Hepatocyte (in vitro differentiated cells): ENCODE measurements around the gene CCAR1. TPM values are rescaled to one million over a fixed set of nuclear protein-coding genes. Genes with fewer than 3 reads are reported as not detected.

Source experiments
- DNase-seq: peaks from one replicate; pipeline ENCODE4 v3.0.0-alpha.2; 2016; ENCODE audit warnings: low spot score
- H2AFZ ChIP-seq: fragments of 200-600 bp; sonication (generic); 2 replicates; pipeline ENCODE4 v1.6.0; 2016; ENCODE audit warnings: antibody characterized with exemption, mild to moderate bottlenecking
- H3K27ac ChIP-seq: fragments of 200-600 bp; sonication (generic); 2 replicates; pipeline ENCODE4 v1.5.1; 2016; ENCODE audit warnings: mild to moderate bottlenecking
- H3K27me3 ChIP-seq: fragments of 200-600 bp; sonication (generic); 2 replicates; pipeline ENCODE4 v1.6.1; 2016
- H3K36me3 ChIP-seq: fragments of 200-600 bp; sonication (generic); replicated peaks from 2 replicates; pipeline ENCODE4 v1.5.1; 2016; ENCODE audit warnings: low read depth; ENCODE audit not compliant: insufficient read depth
- H3K4me1 ChIP-seq: fragments of 200-600 bp; sonication (generic); 2 replicates; pipeline ENCODE4 v1.5.1; 2016; ENCODE audit warnings: mild to moderate bottlenecking, moderate library complexity; ENCODE audit not compliant: insufficient read depth
- H3K4me2 ChIP-seq: fragments of 200-600 bp; sonication (generic); 2 replicates; pipeline ENCODE4 v1.6.0; 2016
- H3K4me3 ChIP-seq: fragments of 200-600 bp; sonication (generic); 2 replicates; pipeline ENCODE4 v1.5.1; 2016; ENCODE audit warnings: mild to moderate bottlenecking
- H3K79me2 ChIP-seq: fragments of 200-600 bp; sonication (generic); 2 replicates; pipeline ENCODE4 v1.6.0; 2017; ENCODE audit warnings: mild to moderate bottlenecking
- H3K9me2 ChIP-seq: fragments of 200-600 bp; sonication (generic); replicated peaks from 2 replicates; pipeline ENCODE4 v1.6.0; 2017; ENCODE audit warnings: mild to moderate bottlenecking; ENCODE audit not compliant: insufficient read depth
- H3K9me3 ChIP-seq: fragments of 200-600 bp; sonication (generic); 2 replicates; pipeline ENCODE4 v1.5.1; 2016; ENCODE audit warnings: low read depth, mild to moderate bottlenecking
- H4K20me1 ChIP-seq: fragments of 200-600 bp; sonication (generic); 2 replicates; pipeline ENCODE4 v1.6.0; 2016; ENCODE audit warnings: mild to moderate bottlenecking; ENCODE audit not compliant: insufficient read depth, poor library complexity, severe bottlenecking
- EZH2 ChIP-seq: fragments of 200-600 bp; sonication (generic); IDR thresholded peaks from 2 replicates; pipeline ENCODE4 v1.6.1; 2016; ENCODE audit warnings: antibody characterized with exemption, mild to moderate bottlenecking, borderline replicate concordance
- EZH2phosphoT487 ChIP-seq: fragments of 200-600 bp; sonication (generic); IDR thresholded peaks from one replicate; pipeline ENCODE4 v1.6.1; 2018; ENCODE audit warnings: antibody characterized with exemption, mild to moderate bottlenecking, low read depth, moderate library complexity; ENCODE audit not compliant: unreplicated experiment, severe bottlenecking
- WGBS: methylation state at CpG from one replicate; pipeline ENCODE4 v1.1.6; 2016; ENCODE audit warnings: low lambda C conversion rate; ENCODE audit errors: missing lambda C conversion rate; 5-methylcytosine and 5-hydroxymethylcytosine counted together
- polyA plus RNA-seq: library from polyadenylated mRNA; unstranded; fragments of >200 nt; fragmentation: Nextera tagmentation; extraction: Ambion mirVana; gene quantifications from 2 replicates; pipeline ENCODE4 v1.2.1, GENCODE V29; 2016
- total RNA-seq: library from RNA; depleted of rRNA; stranded (reverse); fragments of >200 nt; gene quantifications from 2 replicates; pipeline ENCODE4 v1.2.3, GENCODE V29; 2014
- TF ChIP-seq, protein P1 (sequence below): fragments of 200-600 bp; sonication (generic); IDR thresholded peaks from 2 replicates; pipeline ENCODE4 v1.5.1; 2016; ENCODE audit warnings: antibody characterized with exemption, mild to moderate bottlenecking; ENCODE audit not compliant: poor library complexity

The CCAR1 gene
- total and polyA plus RNA-seq, 2 experiments from 2014 or later = 51.3 to 58.9 TPM

DNA sequence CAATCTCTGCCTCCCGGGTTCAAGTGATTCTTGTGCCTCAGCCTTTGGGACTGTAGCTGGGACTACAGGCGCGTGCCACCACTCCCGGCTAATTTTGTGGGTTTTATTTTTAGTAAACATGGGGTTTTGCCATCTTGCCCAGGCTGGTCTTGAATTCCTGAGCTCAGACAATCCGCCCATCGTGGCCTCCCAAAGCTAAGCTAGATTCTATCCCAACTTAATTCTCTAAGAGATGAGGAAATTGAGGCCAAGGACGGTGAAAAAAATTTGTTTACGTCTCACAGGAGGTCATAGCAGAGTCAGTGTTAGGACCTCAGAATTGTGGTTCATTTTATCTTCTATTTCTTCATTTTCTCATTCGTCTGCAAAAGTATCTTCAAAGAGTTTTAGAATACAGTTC, 6.1 kb downstream of the CCAR1 start:
- WGBS = 92% methylated on average over 9 of the region's 9 CpGs
- peaks cover 13% of the 10 kb centered on the region for H4K20me1 ChIP-seq
- no peak overlapping the region for H3K4me2 ChIP-seq
- H3K27me3 ChIP-seq = no peaks in the 10 kb centered on the region
- H3K9me3 ChIP-seq = no peaks in the 10 kb centered on the region
- H3K4me3 ChIP-seq = no peak overlapping the region
- TF ChIP-seq EZH2 (no peak), EZH2phosphoT487 (no peak)
- TF ChIP-seq, protein P1, sequence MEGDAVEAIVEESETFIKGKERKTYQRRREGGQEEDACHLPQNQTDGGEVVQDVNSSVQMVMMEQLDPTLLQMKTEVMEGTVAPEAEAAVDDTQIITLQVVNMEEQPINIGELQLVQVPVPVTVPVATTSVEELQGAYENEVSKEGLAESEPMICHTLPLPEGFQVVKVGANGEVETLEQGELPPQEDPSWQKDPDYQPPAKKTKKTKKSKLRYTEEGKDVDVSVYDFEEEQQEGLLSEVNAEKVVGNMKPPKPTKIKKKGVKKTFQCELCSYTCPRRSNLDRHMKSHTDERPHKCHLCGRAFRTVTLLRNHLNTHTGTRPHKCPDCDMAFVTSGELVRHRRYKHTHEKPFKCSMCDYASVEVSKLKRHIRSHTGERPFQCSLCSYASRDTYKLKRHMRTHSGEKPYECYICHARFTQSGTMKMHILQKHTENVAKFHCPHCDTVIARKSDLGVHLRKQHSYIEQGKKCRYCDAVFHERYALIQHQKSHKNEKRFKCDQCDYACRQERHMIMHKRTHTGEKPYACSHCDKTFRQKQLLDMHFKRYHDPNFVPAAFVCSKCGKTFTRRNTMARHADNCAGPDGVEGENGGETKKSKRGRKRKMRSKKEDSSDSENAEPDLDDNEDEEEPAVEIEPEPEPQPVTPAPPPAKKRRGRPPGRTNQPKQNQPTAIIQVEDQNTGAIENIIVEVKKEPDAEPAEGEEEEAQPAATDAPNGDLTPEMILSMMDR = no peak
- no peak for DNase-seq
- H3K9me2 ChIP-seq = no peaks in the 10 kb centered on the region
- H3K79me2 ChIP-seq = peaks cover 96% of the 10 kb centered on the region
- H3K36me3 ChIP-seq = no peaks in the 10 kb centered on the region
- no peak overlapping the region for H2AFZ ChIP-seq
- peaks cover 9% of the 10 kb centered on the region for H3K4me1 ChIP-seq
- no peak overlapping the region for H3K27ac ChIP-seq

DNA sequence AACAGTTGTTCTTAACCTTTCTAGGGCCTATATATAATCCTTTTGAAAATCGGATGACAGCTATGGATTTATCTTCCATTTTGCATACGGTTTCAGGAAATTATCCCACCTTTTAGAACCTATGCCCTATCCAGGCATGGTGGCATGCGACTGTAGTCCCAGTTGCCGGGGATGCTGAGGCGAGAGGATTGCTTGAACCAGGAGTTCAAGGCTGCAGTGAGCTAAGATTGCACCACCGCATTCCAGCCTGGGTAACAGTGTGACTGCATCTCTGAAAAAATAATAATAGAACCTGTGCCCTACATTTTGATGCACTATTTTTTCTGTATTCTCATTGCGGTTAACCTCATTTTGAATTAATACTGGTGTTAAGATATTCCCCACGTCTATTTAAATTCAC, 11.6 kb downstream of the CCAR1 start:
- Histone ChIP-seq H3K4me3 (no peak overlapping the region), H4K20me1 (peaks cover 13% of the 10 kb centered on the region), H3K27ac (no peak overlapping the region), H3K9me3 (no peaks in the 10 kb centered on the region), H3K79me2 (peaks cover 80% of the 10 kb centered on the region), H3K9me2 (no peaks in the 10 kb centered on the region), H3K4me2 (no peak overlapping the region), H3K4me1 (no peaks in the 10 kb centered on the region), H3K27me3 (no peaks in the 10 kb centered on the region), H3K36me3 (no peaks in the 10 kb centered on the region), H2AFZ (no peak overlapping the region)
- 97% methylated on average over 8 of the region's 8 CpGs for WGBS
- TF ChIP-seq EZH2 (no peak), EZH2phosphoT487 (no peak)
- TF ChIP-seq, protein P1 = no peak
- DNase-seq = no peak

DNA sequence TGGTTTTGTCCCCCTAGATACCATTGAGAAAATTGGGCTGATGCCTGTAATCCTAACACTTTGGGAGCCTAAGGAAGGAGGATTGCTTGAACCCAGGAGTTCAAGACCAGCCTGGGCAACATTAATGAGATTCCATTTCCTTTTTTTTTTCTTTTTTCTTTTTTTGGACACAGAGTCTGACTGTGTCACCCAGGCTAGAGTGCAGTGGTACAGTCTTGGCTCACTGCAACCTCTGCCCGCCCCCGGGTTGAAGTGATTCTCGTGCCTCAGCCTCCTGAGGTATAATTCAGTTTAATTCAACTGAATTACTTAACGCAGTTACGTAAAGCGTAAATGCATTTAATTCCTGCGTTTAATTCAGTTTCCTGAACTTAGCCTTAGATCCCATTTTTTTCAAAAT, 13.3 kb downstream of the CCAR1 start:
- 96% methylated on average over 7 of the region's 7 CpGs for WGBS
- Histone ChIP-seq H3K79me2 (peaks cover 79% of the 10 kb centered on the region), H3K9me2 (no peaks in the 10 kb centered on the region)

More for the DNA sequence above, 13.3 kb downstream of the CCAR1 start:
- Histone ChIP-seq H3K27me3 (no peaks in the 10 kb centered on the region), H3K4me1 (no peaks in the 10 kb centered on the region), H3K27ac (no peak overlapping the region), H2AFZ (no peak overlapping the region), H3K9me3 (no peaks in the 10 kb centered on the region), H4K20me1 (peaks cover 13% of the 10 kb centered on the region), H3K36me3 (no peaks in the 10 kb centered on the region), H3K4me3 (no peak overlapping the region), H3K4me2 (no peak overlapping the region)
- DNase-seq = no peak
- TF ChIP-seq EZH2 (no peak), EZH2phosphoT487 (no peak)
- TF ChIP-seq, protein P1 = no peak
